Measurements from ENCODE around the gene CSTB.

CSTB gene

GRCh38 chr21:43771698-43772424 is 4.2 kb downstream of the CSTB start:
- TF ChIP-seq CTCF (IDR thresholded peaks at IDR 0.05), result no peak

- TF ChIP-seq CTCF (IDR thresholded peaks at IDR 0.05), result no peak
Measured at GRCh38 chr21:43771199-43771675, 4.9 kb downstream of the CSTB start.

- TF ChIP-seq CTCF (IDR thresholded peaks at IDR 0.05), result no peak
Measured at GRCh38 chr21:43770066-43770655, 5.9 kb downstream of the CSTB start.

GRCh38 chr21:43769325-43769958 is 6.7 kb downstream of the CSTB start:
- TF ChIP-seq CTCF (IDR thresholded peaks at IDR 0.05), result no peak

GRCh38 chr21:43768868-43769167 is 7.3 kb downstream of the CSTB start:
- TF ChIP-seq CTCF (IDR thresholded peaks at IDR 0.05), result no peak

- TF ChIP-seq CTCF (IDR thresholded peaks at IDR 0.05), result no peak
Measured at GRCh38 chr21:43767984-43768867, 7.9 kb downstream of the CSTB start.

GRCh38 chr21:43767498-43767983 is 8.6 kb downstream of the CSTB start:
- TF ChIP-seq CTCF (IDR thresholded peaks at IDR 0.05), result no peak

All from LNCAP (cell line).